SK-N-SH (cell line): Measurements from ENCODE around the gene POLD2. TPM values are rescaled to one million over a fixed set of nuclear protein-coding genes. Genes with fewer than 3 reads are reported as not detected.

Experiments used
- CTCF ChIA-PET: fragments of 300-600, 350-600 bp; formaldehyde crosslinking; extraction: SDS; loops from one replicate; lab custom pipeline; 2021; lab: Yijun Ruan, JAX
- POLR2A ChIA-PET: fragments of 350-600 bp; sonication (Branson Sonifier 250); formaldehyde crosslinking; extraction: SDS; loops from one replicate; lab custom pipeline; 2020; ENCODE audit warnings: antibody characterized with exemption, inconsistent platforms; lab: Yijun Ruan, JAX
- DNase-seq: peaks from one replicate; pipeline ENCODE4 v3.0.0; 2012
- H2AFZ ChIP-seq: fragments of 200-600 bp; sonication (generic); 2 replicates; pipeline ENCODE4 v1.8.1; 2016; ENCODE audit warnings: antibody characterized with exemption, mild to moderate bottlenecking, low read depth
- H3F3A ChIP-seq: fragments of 200-600 bp; sonication (generic); replicated peaks from 2 replicates; pipeline ENCODE3; 2016; ENCODE audit warnings: antibody characterized with exemption, mild to moderate bottlenecking; ENCODE audit not compliant: insufficient read depth
- H3K27ac ChIP-seq, 2 experiments: fragments of 200-500 bp in 1 of 2; fragments of 200-600 bp in 1 of 2; sonication (Bioruptor generic) in 1 of 2; sonication (generic), shearing (Covaris generic) in 1 of 2; 2 replicates each; pipeline versions ENCODE4 v1.5.1 to v1.6.1; 2014 to 2016; ENCODE audit warnings: low read depth in 2 of 2, inconsistent platforms in 1 of 2, low read length in 1 of 2, mild to moderate bottlenecking in 1 of 2, mixed read lengths in 1 of 2
- H3K27me3 ChIP-seq: fragments of 200-600 bp; sonication (generic), shearing (Covaris generic); 2 replicates; pipeline ENCODE4 v1.6.1; 2016; ENCODE audit warnings: mixed run types; ENCODE audit not compliant: insufficient read depth
- H3K36me3 ChIP-seq, 2 experiments: fragments of 200-500 bp in 1 of 2; fragments of 200-600 bp in 1 of 2; sonication (Bioruptor generic) in 1 of 2; sonication (generic) in 1 of 2; replicated peaks in 1 of 2; 2 replicates each; pipeline versions ENCODE3 to v1.5.1; 2014 to 2016; ENCODE audit warnings: low read length in 1 of 2, mild to moderate bottlenecking in 1 of 2; ENCODE audit not compliant: insufficient read depth in 2 of 2, control insufficient read depth in 1 of 2
- H3K4me1 ChIP-seq, 2 experiments: fragments of 200-500 bp in 1 of 2; fragments of 200-600 bp in 1 of 2; sonication (Bioruptor generic) in 1 of 2; sonication (generic), shearing (Covaris generic) in 1 of 2; 2 replicates each; pipeline versions ENCODE4 v1.5.1 to v1.6.1; 2014 to 2016; ENCODE audit warnings: low read depth in 1 of 2, low read length in 1 of 2, mixed run types in 1 of 2; ENCODE audit not compliant: insufficient read depth in 2 of 2, control insufficient read depth in 1 of 2
- H3K4me2 ChIP-seq: fragments of 200-600 bp; sonication (generic), shearing (Covaris generic); 2 replicates; pipeline ENCODE4 v1.6.1; 2017; ENCODE audit warnings: mixed run types
- H3K4me3 ChIP-seq, 2 experiments: fragments of 200-500 bp in 1 of 2; fragments of 200-600 bp in 1 of 2; sonication (Bioruptor generic) in 1 of 2; sonication (generic), shearing (Covaris generic) in 1 of 2; 2 replicates each; pipeline versions ENCODE4 v1.5.1 to v1.8.1; 2014 to 2016; ENCODE audit warnings: low read depth in 2 of 2, inconsistent platforms in 1 of 2, low read length in 1 of 2, mild to moderate bottlenecking in 1 of 2, mixed read lengths in 1 of 2, moderate library complexity in 1 of 2
- H3K79me2 ChIP-seq: fragments of 200-600 bp; sonication (generic); 2 replicates; pipeline ENCODE4 v1.8.1; 2017; ENCODE audit warnings: mild to moderate bottlenecking; ENCODE audit not compliant: insufficient read depth
- H3K9ac ChIP-seq: fragments of 200-600 bp; sonication (generic); 2 replicates; pipeline ENCODE4 v1.6.1; 2017; ENCODE audit warnings: mixed run types
- H3K9me2 ChIP-seq: fragments of 200-600 bp; sonication (generic); 2 replicates; pipeline ENCODE4 v1.6.1; 2017; ENCODE audit warnings: mixed run types
- H3K9me3 ChIP-seq: fragments of 200-600 bp; sonication (generic); 2 replicates; pipeline ENCODE4 v1.6.1; 2017; ENCODE audit warnings: mixed run types, mild to moderate bottlenecking, moderate library complexity
- H4K20me1 ChIP-seq: fragments of 200-600 bp; sonication (generic); 2 replicates; pipeline ENCODE4 v1.6.1; 2017; ENCODE audit warnings: mild to moderate bottlenecking, mixed run types; ENCODE audit not compliant: insufficient read depth
- CHD2 ChIP-seq: fragments of 150-350 bp; IDR thresholded peaks from 2 replicates; pipeline ENCODE4 v1.6.1; 2018; ENCODE audit warnings: low read length; ENCODE audit not compliant: partially characterized antibody
- ELF1 ChIP-seq: IDR thresholded peaks from 2 replicates; pipeline ENCODE4 v1.4.0; 2012
- EZH2phosphoT487 ChIP-seq: fragments of 200-600 bp; sonication (generic); IDR thresholded peaks from 2 replicates; pipeline ENCODE4 v1.6.1; 2017; ENCODE audit warnings: low read depth, mixed run types, mild to moderate bottlenecking, antibody characterized with exemption, moderate library complexity, borderline replicate concordance
- FOSL2 ChIP-seq: IDR thresholded peaks from 2 replicates; pipeline ENCODE4 v1.4.0; 2012; ENCODE audit warnings: low read depth, mild to moderate bottlenecking, moderate library complexity, borderline replicate concordance
- MAX ChIP-seq: IDR thresholded peaks from 2 replicates; pipeline ENCODE4 v1.4.0; 2012; ENCODE audit warnings: low read depth
- MEF2A ChIP-seq: IDR thresholded peaks from 2 replicates; pipeline ENCODE4 v1.4.0; 2012; ENCODE audit warnings: low read depth, borderline replicate concordance
- MXI1 ChIP-seq: IDR thresholded peaks from 2 replicates; pipeline ENCODE4 v1.6.1; 2012; ENCODE audit warnings: mild to moderate bottlenecking, low read depth, low read length, improper control_type of control experiment
- NRF1 ChIP-seq: IDR thresholded peaks from 2 replicates; pipeline ENCODE4 v1.6.1; 2012; ENCODE audit warnings: low read depth, mild to moderate bottlenecking, low read length
- PBX3 ChIP-seq: IDR thresholded peaks from 2 replicates; pipeline ENCODE4; 2012
- RAD21 ChIP-seq: IDR thresholded peaks from 2 replicates; pipeline ENCODE4 v1.6.1; 2012; ENCODE audit warnings: mild to moderate bottlenecking, low read length
- RCOR1 ChIP-seq: fragments of 150-350 bp; IDR thresholded peaks from 2 replicates; pipeline ENCODE4 v1.6.1; 2017; ENCODE audit warnings: antibody characterized with exemption, low read length
- REST ChIP-seq: IDR thresholded peaks from 2 replicates; pipeline ENCODE4 v1.6.1; 2012; ENCODE audit warnings: mild to moderate bottlenecking, low read depth, low read length, moderate library complexity
- TEAD4 ChIP-seq: IDR thresholded peaks from 2 replicates; pipeline ENCODE4 v1.4.0; 2012; ENCODE audit warnings: mild to moderate bottlenecking, borderline replicate concordance; ENCODE audit not compliant: insufficient read depth
- USF2 ChIP-seq: fragments of 150-350 bp; IDR thresholded peaks from 2 replicates; pipeline ENCODE4 v1.6.1; 2017; ENCODE audit warnings: antibody characterized with exemption, low read length, low read depth, borderline replicate concordance
- YY1 ChIP-seq: IDR thresholded peaks from 2 replicates; pipeline ENCODE4 v1.4.0; 2012; ENCODE audit warnings: low read depth, mild to moderate bottlenecking
- ZBTB33 ChIP-seq: IDR thresholded peaks from 2 replicates; pipeline ENCODE4 v1.4.0; 2012; ENCODE audit warnings: low read depth, borderline replicate concordance
- WGBS: methylation state at CpG from one replicate; pipeline ENCODE4 v1.1.6; 2017; ENCODE audit warnings: low lambda C conversion rate; 5-methylcytosine and 5-hydroxymethylcytosine counted together
- polyA plus RNA-seq, 3 experiments: library from polyadenylated mRNA; depleted of rRNA; stranded (reverse); fragments of >200 nt; gene quantifications; 2 replicates each; pipeline ENCODE4 v1.2.3, GENCODE V29; 2012

POLD2 gene
- polyA plus RNA-seq, 1 of the 3 experiments (the other 2 are of a cell fraction), result 194 TPM

GRCh38 chr7:44103566-44103922 lies 19.8 kb downstream of the POLD2 start (continued):
- no peak for TF ChIP-seq TEAD4
- TF ChIP-seq ZBTB33, result no peak
- TF ChIP-seq, all 33 proteins: peak for 0

- Histone ChIP-seq H3K4me3 (no peak overlapping the region), H3K9ac (peak overlapping the region; percentile 25; the same call in 1 of the 2 replicates), H4K20me1 (no peaks in the 10 kb centered on the region), H3K36me3 (peaks cover 5 to 17% of the 10 kb centered on the region in 2 experiments), H2AFZ (no peak overlapping the region), H3K4me1 (peaks cover 27 to 42% of the 10 kb centered on the region in 2 experiments; a peak in 2 of 4 replicates), H3K9me2 (no peaks in the 10 kb centered on the region), H3K9me3 (no peaks in the 10 kb centered on the region), H3F3A (peaks cover 42% of the 10 kb centered on the region), H3K27ac (peak overlapping the region in 1 of 2 experiments; percentile 93; a peak in 2 of 4 replicates), H3K79me2 (peaks cover 38% of the 10 kb centered on the region), H3K4me2 (peak overlapping the region; percentile 29; the same call in 1 of the 2 replicates), H3K27me3 (no peaks in the 10 kb centered on the region)
- TF ChIP-seq USF2, result no peak
- no peak for TF ChIP-seq MAX
- no peak for TF ChIP-seq FOSL2
- no peak for TF ChIP-seq MEF2A
- no peak for TF ChIP-seq REST
- no peak for TF ChIP-seq YY1
- TF ChIP-seq ELF1, result no peak
- TF ChIP-seq MXI1, result no peak
- TF ChIP-seq CHD2, result no peak
- no peak for TF ChIP-seq NRF1
- TF ChIP-seq PBX3, result no peak
- TF ChIP-seq RAD21, result no peak
- no peak for TF ChIP-seq EZH2phosphoT487
- no peak for TF ChIP-seq RCOR1
- no peak for DNase-seq
- ChIA-PET CTCF (interaction anchor here (0.7 to 1.4 kb wide), 5 partner anchors 20 to 387 kb away, joined by 3 read pairs; partner anchors contain the start of genes NUDCD3 and POLD2), POLR2A (interaction anchor here (1.6 kb wide), 1 partner anchor 12 kb away, joined by 4 read pairs; no protein-coding TSS in a partner anchor)
- 84% methylated on average over 8 of the region's 8 CpGs for WGBS
Observed at GRCh38 chr7:44102846-44103565, 20.3 kb downstream of the POLD2 start.
